Activated CD4-positive, alpha-beta T cell treated with anti-CD3 and anti-CD28 coated beads for 36 hours (primary cell): Measurements from ENCODE around the gene JAK1. TPM values are rescaled to one million over a fixed set of nuclear protein-coding genes. Genes with fewer than 3 reads are reported as not detected.

ENCODE experiments used
- ATAC-seq: fragments of 200-7000 bp; cut with Tn5 transposase; one replicate; pipeline ENCODE4 v1.10.0; 2021; ENCODE audit warnings: mild to moderate bottlenecking, moderate library complexity
- CTCF ChIA-PET: fragments of 350-600 bp; sonication (Branson Sonifier 250); formaldehyde crosslinking; loops from one replicate; lab custom pipeline; 2021; ENCODE audit warnings: antibody characterized with exemption; lab: Charles Lee
- POLR2A ChIA-PET: fragments of 350-600 bp; sonication (Branson Sonifier 250); formaldehyde crosslinking; loops from one replicate; lab custom pipeline; 2021; ENCODE audit warnings: antibody characterized with exemption, inconsistent platforms; lab: Charles Lee
- DNase-seq: peaks from one replicate; pipeline ENCODE4 v3.0.0-alpha.2; 2020
- H3K27ac Mint-ChIP-seq: one replicate; pipeline ENCODE4 v1.8.0; 2021; ENCODE audit warnings: mixed read lengths
- H3K27me3 Mint-ChIP-seq: one replicate; pipeline ENCODE4 v1.8.0; 2021; ENCODE audit warnings: mixed read lengths
- H3K36me3 Mint-ChIP-seq: one replicate; pipeline ENCODE4 v1.8.0; 2021; ENCODE audit warnings: low read depth, mixed read lengths
- H3K4me1 Mint-ChIP-seq: one replicate; pipeline ENCODE4 v1.8.0; 2021; ENCODE audit warnings: mixed read lengths
- H3K4me3 Mint-ChIP-seq: one replicate; pipeline ENCODE4 v1.8.0; 2021; ENCODE audit warnings: mild to moderate bottlenecking, moderate library complexity, mixed read lengths
- H3K9me3 Mint-ChIP-seq: one replicate; pipeline ENCODE4 v1.8.0; 2021; ENCODE audit warnings: low read depth, mixed read lengths
- intact Hi-C, 2 experiments: fragments of 100-400 bp; cut with DNase I in 1 of 2; cut with micrococcal nuclease in 1 of 2; formaldehyde crosslinking; loops; one replicate each; pipeline versions ENCODE4 v1.14.2 to v1.15.1; 2022 to 2024; cut with DNase I, micrococcal nuclease
- total RNA-seq, 2 experiments: library from RNA; stranded (reverse); gene quantifications; one replicate each; pipeline ENCODE4 v1.2.3, GENCODE V29; 2021

Gene JAK1
- total RNA-seq, 2 experiments from 2014 or later, result 100 to 114 TPM

DNA sequence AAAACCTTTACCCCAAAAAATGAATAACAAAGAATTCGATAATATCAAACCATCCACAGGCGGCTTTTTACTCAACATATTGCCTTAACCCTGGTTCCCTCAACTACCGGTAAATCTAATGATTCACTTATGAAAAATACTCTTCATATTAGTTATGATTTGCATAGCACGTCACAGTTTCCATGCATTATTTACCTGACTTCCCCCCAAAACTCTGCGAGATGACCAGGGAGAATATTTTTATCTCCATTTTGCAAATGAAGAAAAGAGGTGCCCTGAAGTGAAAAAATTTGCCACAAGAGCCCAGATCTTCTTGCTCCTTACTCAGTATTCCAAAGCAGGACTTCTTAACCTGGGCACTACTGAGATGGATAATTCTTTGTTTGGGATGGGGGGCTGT lies 2.9 kb downstream of the JAK1 start:
- Mint-ChIP-seq H3K27me3 (no peaks in the 10 kb centered on the region), H3K27ac (peak overlapping the region; percentile 75), H3K9me3 (no peaks in the 10 kb centered on the region), H3K4me1 (peaks cover 77% of the 10 kb centered on the region), H3K36me3 (peaks cover 14% of the 10 kb centered on the region), H3K4me3 (peak overlapping the region; percentile 81)
- POLR2A ChIA-PET, result interaction anchor here (0.6 kb wide), 2 partner anchors 41 to 244 kb away, joined by 3 to 10 read pairs; no protein-coding TSS in a partner anchor
- ATAC-seq (no peak), DNase-seq (no peak)
- CTCF ChIA-PET, result interaction anchor here (1.0 to 4.2 kb wide), 4 partner anchors 41 to 111 kb away, joined by 3 to 32 read pairs (median 6); no protein-coding TSS in a partner anchor
- intact Hi-C loops, result loop anchor here (5.0 to 10.0 kb wide), 6 partner anchors 86 to 1371 kb away; partner anchors contain the start of genes PGM1 (in 1 of the 2) and RAVER2 (in 1 of the 2)

DNA sequence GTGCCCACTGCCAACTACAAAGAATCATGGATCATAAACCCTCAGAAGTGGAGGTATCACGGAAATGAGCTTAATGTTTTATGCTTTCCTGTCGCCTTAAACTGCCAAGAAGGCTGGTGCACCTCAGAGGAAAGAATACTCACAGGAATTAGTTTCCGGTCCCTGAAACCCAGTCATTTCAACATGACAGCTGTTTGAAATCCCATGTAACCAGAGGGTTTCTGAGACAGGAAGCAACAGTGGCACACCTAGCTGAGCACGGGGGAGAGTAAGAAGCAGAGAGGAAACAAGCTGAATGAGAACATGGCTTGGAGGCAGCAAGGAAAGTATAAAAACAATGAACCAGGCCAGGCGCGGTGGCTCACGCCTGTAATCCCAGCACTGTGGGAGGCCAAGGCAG lies 3.9 kb downstream of the JAK1 start:
- Mint-ChIP-seq H3K9me3 (no peaks in the 10 kb centered on the region), H3K4me3 (peak overlapping the region; percentile 81), H3K4me1 (peaks cover 76% of the 10 kb centered on the region), H3K27me3 (no peaks in the 10 kb centered on the region), H3K27ac (peak overlapping the region; percentile 75), H3K36me3 (peaks cover 14% of the 10 kb centered on the region)
- CTCF ChIA-PET, result interaction anchor here (0.7 to 4.2 kb wide), 10 partner anchors 10 to 112 kb away, joined by 3 to 32 read pairs (median 4); no protein-coding TSS in a partner anchor
- ATAC-seq (peak; percentile 31), DNase-seq (peak; percentile 72)
- intact Hi-C loops, result loop anchor here (1.0 to 10.0 kb wide), 7 partner anchors 40 to 1372 kb away; partner anchors contain the start of genes PGM1 (in 1 of the 2) and RAVER2 (in 1 of the 2)
- POLR2A ChIA-PET, result interaction anchor here (0.9 to 1.8 kb wide), 4 partner anchors 10 to 103 kb away, joined by 3 to 13 read pairs (median 4); no protein-coding TSS in a partner anchor

DNA sequence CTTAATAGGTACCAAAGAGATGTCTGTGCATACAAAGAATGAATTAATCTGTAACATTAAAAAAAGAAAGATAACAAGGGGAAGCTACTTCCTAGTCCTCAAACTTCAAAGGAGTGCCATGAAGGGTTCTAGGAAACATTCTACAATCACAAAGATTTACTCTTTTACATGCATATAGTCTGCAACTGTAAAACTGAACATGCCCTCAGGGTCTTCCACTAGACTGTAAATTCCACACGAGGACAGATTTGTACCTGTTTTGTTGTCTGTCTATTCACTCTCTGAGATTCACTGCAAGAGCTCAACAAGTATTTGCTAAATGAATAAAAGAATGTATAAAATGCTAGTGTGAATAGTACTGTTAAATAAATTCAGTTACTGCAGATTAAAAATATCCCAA lies 4.4 kb downstream of the JAK1 start:
- no peaks in the 10 kb centered on the region for H3K27me3 Mint-ChIP-seq
- peaks cover 14% of the 10 kb centered on the region for H3K36me3 Mint-ChIP-seq
- DNase-seq (no peak), ATAC-seq (no peak)
- intact Hi-C loops, result loop anchor here (1.0 to 10.0 kb wide), 7 partner anchors 40 to 1373 kb away; partner anchors contain the start of genes PGM1 (in 1 of the 2) and RAVER2 (in 1 of the 2)
- H3K4me3 Mint-ChIP-seq, result peak overlapping the region; percentile 81
- peaks cover 71% of the 10 kb centered on the region for H3K4me1 Mint-ChIP-seq
- no peaks in the 10 kb centered on the region for H3K9me3 Mint-ChIP-seq
- ChIA-PET CTCF (interaction anchor here (0.6 to 4.2 kb wide), 12 partner anchors 10 to 1391 kb away, joined by 3 to 32 read pairs (median 4); no protein-coding TSS in a partner anchor), POLR2A (interaction anchor here (0.5 to 1.8 kb wide), 6 partner anchors 10 to 103 kb away, joined by 3 to 13 read pairs (median 4); no protein-coding TSS in a partner anchor)
- H3K27ac Mint-ChIP-seq, result peak overlapping the region; percentile 75

DNA sequence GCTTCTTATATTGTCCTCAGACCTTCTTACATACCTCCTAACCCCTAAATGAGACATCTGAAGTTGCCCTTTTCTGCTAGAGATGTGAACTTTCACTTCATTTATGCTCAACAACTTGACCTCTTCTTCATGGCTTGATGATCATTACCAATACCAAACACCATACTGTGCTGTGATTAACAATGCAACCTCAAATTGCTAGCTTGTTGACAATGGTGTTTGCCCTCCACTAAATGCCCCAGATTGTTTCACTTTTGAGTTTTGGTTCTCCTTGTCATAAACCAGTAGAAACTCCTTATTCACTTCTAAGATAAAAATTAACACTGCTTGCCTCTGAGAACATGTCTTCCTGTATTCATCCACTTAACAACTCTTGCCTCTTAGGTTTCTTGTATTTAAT lies 5.6 kb downstream of the JAK1 start:
- ATAC-seq, result peak; percentile 36
- Mint-ChIP-seq H3K4me3 (peak overlapping the region; percentile 20), H3K4me1 (peaks cover 69% of the 10 kb centered on the region), H3K36me3 (peaks cover 14% of the 10 kb centered on the region), H3K9me3 (no peaks in the 10 kb centered on the region), H3K27me3 (no peaks in the 10 kb centered on the region), H3K27ac (peak overlapping the region; percentile 75)
- ChIA-PET POLR2A (interaction anchor here (0.7 to 1.7 kb wide), 5 partner anchors 14 to 105 kb away, joined by 3 to 11 read pairs (median 4); no protein-coding TSS in a partner anchor), CTCF (interaction anchor here (0.6 to 4.2 kb wide), 8 partner anchors 15 to 378 kb away, joined by 3 to 32 read pairs (median 3); no protein-coding TSS in a partner anchor)
- intact Hi-C loops, result loop anchor here (5.0 to 10.0 kb wide), 6 partner anchors 83 to 1374 kb away; partner anchors contain the start of genes PGM1 (in 1 of the 2) and RAVER2 (in 1 of the 2)
- DNase-seq, result no peak

DNA sequence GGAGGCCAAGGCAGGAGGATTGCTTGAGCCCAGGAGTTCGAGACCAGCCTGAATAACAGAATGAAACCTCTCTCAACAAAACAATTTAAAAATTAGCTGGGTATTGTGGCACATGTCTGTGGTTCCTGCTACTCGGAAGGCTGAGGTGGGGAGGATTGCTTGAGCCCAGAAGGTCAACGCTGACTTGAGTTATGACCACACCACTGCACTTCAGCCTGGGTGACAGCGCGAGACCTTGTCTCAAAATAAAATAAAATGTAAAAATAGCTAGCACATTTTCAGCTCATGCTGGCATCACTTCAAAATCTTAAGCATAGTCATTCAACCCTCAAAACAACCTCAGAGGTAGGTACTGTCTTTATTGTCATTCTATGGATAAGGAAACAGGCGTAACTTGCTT lies 6.4 kb downstream of the JAK1 start:
- Mint-ChIP-seq H3K4me3 (peak overlapping the region; percentile 20), H3K4me1 (peaks cover 67% of the 10 kb centered on the region), H3K27ac (peak overlapping the region; percentile 75), H3K36me3 (peaks cover 14% of the 10 kb centered on the region), H3K27me3 (no peaks in the 10 kb centered on the region), H3K9me3 (no peaks in the 10 kb centered on the region)
- intact Hi-C loops, result loop anchor here (5.0 to 10.0 kb wide), 7 partner anchors 83 to 1412 kb away; partner anchors contain the start of genes PGM1 (in 1 of the 2) and RAVER2 (in 1 of the 2)
- DNase-seq, result no peak
- POLR2A ChIA-PET, result interaction anchor here (0.7 to 1.7 kb wide), 3 partner anchors 37 to 104 kb away, joined by 3 to 11 read pairs (median 10); no protein-coding TSS in a partner anchor
- ATAC-seq, result no peak
- CTCF ChIA-PET, result interaction anchor here (0.7 to 4.2 kb wide), 7 partner anchors 16 to 67 kb away, joined by 3 to 32 read pairs (median 4); no protein-coding TSS in a partner anchor

DNA sequence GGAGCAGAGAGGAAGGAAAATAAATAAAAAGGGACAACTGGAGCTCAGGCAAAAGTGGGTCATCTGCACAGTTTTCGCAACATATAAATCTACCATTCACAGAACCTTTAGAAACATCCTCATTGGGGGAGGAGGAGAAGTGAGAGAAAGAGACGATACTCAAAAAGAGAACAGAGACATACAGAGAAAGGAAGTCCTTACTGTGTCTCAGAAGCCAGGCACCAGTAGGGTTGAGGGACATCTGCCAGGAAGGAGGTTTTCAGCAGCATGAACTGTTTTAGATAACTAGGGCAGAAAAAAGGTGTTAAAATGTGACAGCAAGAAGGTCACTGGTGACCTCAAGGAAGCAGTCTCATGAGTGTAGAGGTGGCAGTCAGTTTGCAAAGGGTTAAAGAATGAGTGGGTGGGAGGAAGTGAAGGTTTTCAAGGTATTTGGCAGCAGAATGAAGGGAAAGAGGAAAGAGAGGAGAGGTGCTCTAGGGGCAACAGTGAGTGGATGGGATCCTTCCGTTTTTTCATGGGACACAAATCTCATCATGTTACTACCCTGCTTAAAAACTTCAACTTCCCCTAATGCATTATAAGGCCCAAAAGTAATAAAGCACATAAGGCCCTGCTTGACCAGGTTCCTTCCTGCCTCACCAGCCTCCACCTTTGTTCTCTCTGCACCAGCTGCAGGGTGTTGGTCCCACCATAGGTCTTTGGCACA lies 9.5 kb downstream of the JAK1 start:
- ChIA-PET POLR2A (interaction anchor here (0.6 to 1.0 kb wide), 2 partner anchors 35 to 50 kb away, joined by 3 read pairs; no protein-coding TSS in a partner anchor), CTCF (interaction anchor here (1.0 kb wide), 1 partner anchor 10 kb away, joined by 3 read pairs; the partner anchor contains the start of gene JAK1)
- peak; percentile 87 for ATAC-seq
- DNase-seq, result peak; percentile 75
- Mint-ChIP-seq H3K4me1 (peaks cover 61% of the 10 kb centered on the region), H3K36me3 (peaks cover 5% of the 10 kb centered on the region), H3K4me3 (no peak overlapping the region), H3K27ac (no peak overlapping the region), H3K27me3 (no peaks in the 10 kb centered on the region), H3K9me3 (no peaks in the 10 kb centered on the region)
- intact Hi-C loops, result loop anchor here (1.0 to 5.0 kb wide), 4 partner anchors 7 to 1415 kb away; no protein-coding TSS in a partner anchor

DNA sequence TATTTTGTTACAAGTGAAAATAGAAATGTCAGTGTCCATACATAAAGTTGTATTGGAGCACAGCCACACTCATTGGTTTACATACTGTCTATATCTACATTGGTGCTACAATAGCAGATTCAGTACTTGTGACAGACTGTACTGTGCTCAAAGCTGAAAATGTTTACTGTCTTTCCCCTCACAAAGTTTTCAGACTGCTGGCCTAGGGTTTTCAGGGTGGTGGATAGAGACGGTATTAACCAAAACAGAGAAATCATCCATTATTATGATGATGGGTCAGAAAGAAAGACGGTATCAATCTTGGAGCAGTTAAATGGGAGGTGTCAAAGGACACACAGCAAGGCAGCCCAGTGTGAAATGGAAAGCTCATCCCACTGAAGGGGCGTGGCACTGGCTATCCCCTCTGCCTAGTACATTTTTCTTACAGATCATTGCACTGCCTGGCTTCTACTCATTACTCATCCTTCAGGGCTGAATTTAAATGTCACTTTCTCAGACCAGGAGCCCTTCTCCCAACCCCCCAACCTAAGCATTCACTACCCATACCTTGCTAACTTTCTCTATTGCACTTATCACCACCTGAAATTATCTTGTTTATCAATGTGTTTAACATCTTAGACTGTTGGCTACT lies 10.2 kb downstream of the JAK1 start:
- DNase-seq, result peak; percentile 62
- intact Hi-C loops, result loop anchor here (1.0 to 5.0 kb wide), 4 partner anchors 8 to 1416 kb away; no protein-coding TSS in a partner anchor
- ChIA-PET POLR2A (interaction anchor here (0.6 to 1.0 kb wide), 2 partner anchors 34 to 50 kb away, joined by 3 read pairs; no protein-coding TSS in a partner anchor), CTCF (interaction anchor here (1.0 kb wide), 1 partner anchor 11 kb away, joined by 3 read pairs; the partner anchor contains the start of gene JAK1)
- H3K4me1 Mint-ChIP-seq, result peaks cover 58% of the 10 kb centered on the region
- ATAC-seq, result peak; percentile 47
- no peak overlapping the region for H3K4me3 Mint-ChIP-seq
- H3K27ac Mint-ChIP-seq, result no peak overlapping the region
- H3K9me3 Mint-ChIP-seq, result no peaks in the 10 kb centered on the region
- peaks cover under 1% of the 10 kb centered on the region for H3K36me3 Mint-ChIP-seq
- no peaks in the 10 kb centered on the region for H3K27me3 Mint-ChIP-seq

DNA sequence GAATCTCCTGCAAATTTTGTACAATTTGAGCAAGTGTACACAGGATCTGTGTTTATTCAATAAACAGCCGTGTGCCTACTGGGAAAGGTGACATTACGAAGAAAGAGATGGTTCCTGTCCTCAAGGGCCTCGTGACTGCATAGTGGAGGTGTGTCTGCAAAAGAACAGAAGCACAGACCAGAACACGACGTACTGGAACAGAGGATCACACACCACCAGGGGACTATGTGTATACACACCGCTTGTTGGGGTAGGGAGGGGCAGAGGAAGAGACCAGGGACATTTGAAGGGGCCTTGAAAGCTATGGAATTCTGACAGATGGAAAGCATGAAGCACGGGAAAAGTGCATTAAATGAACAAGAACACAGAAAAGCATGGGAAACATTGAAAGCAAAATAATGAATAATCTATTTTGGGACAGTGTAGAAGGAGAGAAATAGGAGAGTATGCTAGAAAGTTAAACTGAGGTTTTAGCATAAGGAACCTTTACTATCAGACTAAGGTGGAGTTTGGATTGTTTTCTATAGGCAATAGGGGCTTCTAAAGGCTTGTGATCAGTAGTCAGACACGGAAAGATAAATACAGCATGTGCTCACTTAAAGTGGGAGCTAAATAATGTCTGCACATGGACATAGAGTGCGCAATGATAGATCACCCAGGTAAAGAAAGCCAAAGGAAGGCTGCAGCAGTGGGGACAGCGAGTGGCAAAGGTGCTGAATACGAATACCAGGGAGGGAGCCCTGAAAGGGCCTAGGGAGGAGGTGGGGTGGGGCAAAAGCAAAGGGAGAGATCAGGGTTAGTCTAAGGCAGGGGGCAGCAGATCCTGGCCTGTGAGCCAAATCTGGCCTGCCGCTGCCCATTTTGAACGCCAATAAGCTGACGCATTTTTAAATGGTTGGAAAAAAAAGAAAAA lies 11.0 kb downstream of the JAK1 start:
- ATAC-seq, result peak; percentile 9
- no peak overlapping the region for H3K27ac Mint-ChIP-seq
- H3K4me1 Mint-ChIP-seq, result peaks cover 58% of the 10 kb centered on the region
- no peak overlapping the region for H3K4me3 Mint-ChIP-seq
- no peaks in the 10 kb centered on the region for H3K27me3 Mint-ChIP-seq
- no peaks in the 10 kb centered on the region for H3K36me3 Mint-ChIP-seq
- intact Hi-C loops, result loop anchor here (1.0 to 5.0 kb wide), 4 partner anchors 9 to 1417 kb away; no protein-coding TSS in a partner anchor
- H3K9me3 Mint-ChIP-seq, result no peaks in the 10 kb centered on the region
- POLR2A ChIA-PET, result interaction anchor here (1.0 kb wide), 1 partner anchor 33 kb away, joined by 3 read pairs; no protein-coding TSS in a partner anchor
- CTCF ChIA-PET, result no interaction called here
- no peak for DNase-seq

DNA sequence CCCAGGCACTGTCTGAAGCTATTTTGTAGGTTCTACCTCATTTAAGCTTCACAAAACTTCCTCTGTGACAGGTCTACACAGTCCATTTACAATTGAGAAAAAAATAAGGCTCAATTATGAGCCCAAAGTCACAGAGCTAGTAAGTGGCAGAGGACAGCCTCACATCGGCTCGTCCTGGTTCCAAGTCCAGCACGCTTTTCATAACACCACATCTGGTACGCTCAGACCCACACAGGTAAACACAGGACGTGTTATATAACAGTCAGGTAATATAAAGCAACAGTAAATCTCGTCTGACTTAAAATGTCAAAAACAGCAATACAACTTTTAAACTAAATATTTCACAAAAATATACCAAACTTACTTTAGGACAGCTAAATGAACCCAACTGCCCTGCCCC lies 13.1 kb downstream of the JAK1 start:
- ATAC-seq (no peak), DNase-seq (no peak)
- H3K4me3 Mint-ChIP-seq, result no peak overlapping the region
- H3K4me1 Mint-ChIP-seq, result peaks cover 57% of the 10 kb centered on the region
- H3K9me3 Mint-ChIP-seq, result no peaks in the 10 kb centered on the region
- H3K36me3 Mint-ChIP-seq, result no peaks in the 10 kb centered on the region
- H3K27me3 Mint-ChIP-seq, result no peaks in the 10 kb centered on the region
- CTCF ChIA-PET, result interaction anchor here (0.6 to 1.6 kb wide), 2 partner anchors 72 to 791 kb away, joined by 3 to 4 read pairs; no protein-coding TSS in a partner anchor
- POLR2A ChIA-PET, result no interaction called here
- no peak overlapping the region for H3K27ac Mint-ChIP-seq
- intact Hi-C loops, result no loop called here
